Fibroblast of skin of scalp (primary cell): ENCODE results near the gene RNLS.

Source experiments
- DNase-seq: peaks from one replicate; pipeline ENCODE4 v3.0.0-alpha.2; 2013

Gene RNLS

DNA sequence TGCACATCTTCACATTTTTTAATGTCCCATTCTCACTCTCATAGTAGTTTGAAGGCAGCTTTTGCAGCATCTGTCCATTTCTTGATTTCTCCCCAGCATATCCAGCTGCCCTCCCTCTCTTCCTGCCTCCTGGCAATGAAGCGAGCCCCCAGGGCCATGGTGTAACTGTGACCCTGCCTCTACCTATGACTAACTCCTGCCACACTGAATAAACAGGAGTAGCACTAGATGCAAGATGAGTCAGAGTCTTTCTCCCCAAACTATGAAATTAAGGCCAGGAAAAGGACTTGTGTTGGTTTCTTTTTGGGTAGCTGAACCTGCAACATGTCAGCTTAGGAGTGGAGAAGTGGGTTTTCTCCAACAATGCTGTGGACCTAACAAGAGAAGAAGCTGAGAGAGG, 329.0 kb downstream of the RNLS start:
- DNase-seq: peak; percentile 70

DNA sequence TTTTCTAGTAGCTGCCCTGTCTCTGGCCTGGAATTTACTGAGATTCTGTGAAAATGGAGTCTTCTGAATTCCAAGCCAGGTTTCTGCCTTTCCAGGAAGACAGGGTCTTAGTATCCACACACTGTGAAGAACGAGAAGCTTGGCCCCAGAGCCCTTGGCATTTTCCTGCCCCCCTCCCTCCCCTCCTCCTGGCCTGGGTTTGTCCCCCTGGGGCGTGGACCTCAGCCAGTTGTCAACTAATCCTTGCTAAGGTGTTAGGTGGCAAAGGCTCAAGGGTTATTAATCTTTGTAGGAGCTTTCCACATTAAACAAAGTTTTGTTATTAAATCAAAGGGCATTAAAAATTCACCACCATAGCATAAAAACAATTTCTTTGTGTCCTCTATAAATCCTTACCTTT, 329.5 kb downstream of the RNLS start:
- no peak for DNase-seq

DNA sequence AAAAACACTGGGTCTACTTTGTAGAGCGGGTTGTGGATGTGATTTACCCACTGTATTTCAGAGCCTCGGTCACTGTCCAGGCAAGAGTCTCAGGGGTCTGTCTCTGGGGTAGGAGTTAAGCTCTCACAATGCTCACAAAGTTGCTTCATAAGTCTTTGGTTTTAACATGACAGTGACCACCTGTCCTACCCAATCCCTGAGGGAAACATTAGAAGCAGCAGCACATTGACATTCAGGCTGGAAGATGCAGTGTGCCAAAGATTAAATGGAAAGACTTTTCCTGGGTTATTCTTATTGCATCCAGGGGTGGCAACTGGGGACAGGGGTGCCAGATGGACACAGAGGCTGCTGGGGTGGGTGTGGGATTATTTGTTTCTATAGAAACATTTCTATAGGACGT, 330.0 kb downstream of the RNLS start:
- no peak for DNase-seq

DNA sequence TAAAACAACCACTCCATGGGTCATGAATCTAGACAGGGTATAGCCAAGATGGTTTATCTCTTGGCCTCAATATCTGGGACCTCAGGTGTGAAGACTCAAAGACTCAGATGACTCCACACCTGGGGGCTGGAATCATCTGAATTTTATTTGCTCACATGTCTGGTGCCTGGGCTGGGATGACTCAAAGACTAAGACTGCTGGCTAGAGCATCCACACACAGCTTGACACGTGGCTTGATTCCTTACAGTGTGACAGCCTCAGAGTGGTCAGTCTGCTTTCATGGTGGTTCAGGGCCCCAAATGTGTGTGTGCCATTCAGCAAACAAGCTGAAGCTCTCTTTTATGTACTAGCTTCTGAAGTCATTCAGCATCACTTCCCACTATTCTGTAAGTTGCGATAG, 333.7 kb downstream of the RNLS start:
- DNase-seq: no peak

DNA sequence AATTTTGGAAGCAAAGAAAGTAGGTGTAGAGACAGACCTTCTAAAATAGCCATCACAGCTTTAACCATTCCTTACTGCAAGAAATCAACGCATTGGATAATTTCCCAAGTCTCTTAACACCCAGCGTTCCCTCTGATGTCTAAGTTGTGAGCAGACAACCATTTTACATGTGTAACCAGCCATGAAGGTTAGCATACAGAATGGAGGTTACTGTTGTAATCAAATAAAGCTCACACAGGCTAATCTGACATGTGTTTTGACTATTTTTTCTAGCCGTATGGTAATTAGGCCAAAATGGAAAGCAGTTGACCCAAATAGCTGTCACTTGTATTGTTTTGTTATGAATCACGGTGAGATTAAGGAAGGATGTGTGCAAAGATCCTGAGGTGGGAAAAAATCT, 336.4 kb downstream of the RNLS start:
- no peak for DNase-seq

DNA sequence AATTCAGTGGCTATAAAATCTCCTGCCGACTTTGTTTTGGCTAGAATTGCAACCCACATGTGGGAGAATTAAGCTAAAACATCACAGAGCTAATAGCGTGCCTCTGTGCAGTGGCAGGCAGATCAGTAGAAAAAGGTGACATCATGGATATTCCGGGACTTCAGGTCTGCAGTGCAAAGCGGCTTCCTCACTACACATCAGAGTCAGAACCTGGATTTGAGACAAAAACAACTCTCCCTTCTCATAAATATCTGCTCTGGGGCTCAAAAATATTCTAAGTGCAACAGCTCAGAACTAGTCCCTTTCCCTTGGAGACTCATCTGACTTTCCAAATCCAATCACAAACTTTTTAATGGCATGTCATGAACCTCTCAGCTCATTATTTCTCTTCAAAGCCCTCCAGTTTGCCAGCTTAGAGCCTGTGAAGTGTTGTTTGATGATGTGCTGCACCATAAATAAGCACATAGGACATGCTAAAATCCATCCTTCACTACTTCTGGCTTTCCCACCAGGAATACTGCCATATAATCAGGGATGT, 337.1 kb downstream of the RNLS start:
- peak; percentile 28 for DNase-seq

DNA sequence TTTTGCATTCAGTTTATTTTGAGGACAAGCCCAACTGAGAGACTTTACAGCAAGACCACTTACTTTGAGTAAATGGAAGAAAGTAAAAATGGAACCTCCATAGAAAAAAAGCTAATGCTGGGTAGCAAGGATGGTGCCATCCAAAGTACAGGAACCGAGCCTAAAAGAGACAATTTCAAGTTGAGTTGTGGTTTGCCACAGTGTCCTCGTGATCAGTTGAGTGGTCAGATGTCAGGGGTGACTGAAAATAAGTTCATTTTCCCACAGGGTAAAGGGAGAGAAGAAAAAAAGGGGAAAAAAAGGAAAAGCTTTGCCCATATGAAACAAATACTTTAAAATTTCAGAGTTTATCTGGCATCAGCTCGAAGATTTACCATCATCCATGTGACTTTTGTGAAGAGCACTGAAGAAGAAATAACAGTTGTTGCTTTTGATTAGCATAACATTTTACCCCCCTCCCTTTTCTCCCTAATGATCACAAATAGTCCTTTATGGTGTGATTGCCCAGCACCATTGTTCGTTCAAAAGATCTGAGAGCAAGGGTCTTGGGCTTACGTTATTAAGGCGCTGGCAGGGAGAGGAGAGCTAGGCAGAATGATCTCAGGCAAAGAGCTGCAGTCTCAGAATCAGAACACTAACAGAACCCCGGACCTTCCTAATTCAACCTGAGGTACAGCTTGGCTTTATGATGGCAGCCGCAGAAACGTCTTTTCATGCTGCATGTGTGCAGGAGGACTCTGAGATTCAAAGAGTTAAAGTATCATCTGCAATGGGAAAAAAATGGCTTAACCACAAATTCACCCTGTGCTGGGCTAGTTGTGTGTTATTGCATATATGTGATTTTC, 338.1 kb downstream of the RNLS start:
- no peak for DNase-seq

DNA sequence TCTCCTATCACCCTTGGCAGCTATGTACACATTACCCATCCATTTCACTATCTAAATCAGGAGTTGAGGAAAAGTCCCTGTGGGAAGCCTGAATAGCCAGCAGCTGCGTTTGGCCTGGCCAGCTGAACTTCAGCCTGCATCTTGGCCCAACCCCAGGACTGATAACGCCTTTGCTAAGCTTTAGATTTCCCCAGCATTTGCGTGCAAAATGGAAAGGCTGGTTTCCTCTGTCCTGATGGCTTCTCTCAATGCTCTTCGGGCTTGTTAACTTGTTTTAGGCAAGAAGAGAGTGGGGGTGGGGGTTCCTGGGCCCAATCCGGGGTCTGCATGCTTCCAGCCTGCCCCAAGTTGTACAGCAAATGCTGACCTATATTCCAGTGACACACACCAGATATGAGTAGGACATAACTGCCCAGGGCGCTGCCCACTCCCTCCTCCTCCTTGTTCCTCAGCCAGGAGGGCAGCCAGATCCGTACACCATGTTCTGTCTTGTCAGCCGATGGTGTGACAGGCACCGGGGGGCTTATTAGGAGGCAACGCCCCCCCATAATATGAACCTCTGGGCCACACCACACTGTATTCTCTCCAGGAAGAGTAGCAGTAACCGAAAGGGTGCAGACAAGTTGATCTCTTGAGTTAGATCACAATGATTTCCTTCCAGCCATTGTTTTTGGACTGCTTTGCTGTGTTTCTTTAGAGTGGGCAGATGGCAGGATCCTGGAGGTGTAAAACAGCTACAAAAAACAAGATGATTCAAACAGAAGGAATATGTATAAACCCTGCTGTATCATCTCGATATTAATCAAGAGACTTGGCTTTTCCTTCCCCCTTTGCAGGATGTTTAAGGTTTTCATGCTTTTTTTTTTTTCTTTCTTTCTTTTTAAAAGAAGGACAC, 339.0 kb downstream of the RNLS start:
- no peak for DNase-seq

DNA sequence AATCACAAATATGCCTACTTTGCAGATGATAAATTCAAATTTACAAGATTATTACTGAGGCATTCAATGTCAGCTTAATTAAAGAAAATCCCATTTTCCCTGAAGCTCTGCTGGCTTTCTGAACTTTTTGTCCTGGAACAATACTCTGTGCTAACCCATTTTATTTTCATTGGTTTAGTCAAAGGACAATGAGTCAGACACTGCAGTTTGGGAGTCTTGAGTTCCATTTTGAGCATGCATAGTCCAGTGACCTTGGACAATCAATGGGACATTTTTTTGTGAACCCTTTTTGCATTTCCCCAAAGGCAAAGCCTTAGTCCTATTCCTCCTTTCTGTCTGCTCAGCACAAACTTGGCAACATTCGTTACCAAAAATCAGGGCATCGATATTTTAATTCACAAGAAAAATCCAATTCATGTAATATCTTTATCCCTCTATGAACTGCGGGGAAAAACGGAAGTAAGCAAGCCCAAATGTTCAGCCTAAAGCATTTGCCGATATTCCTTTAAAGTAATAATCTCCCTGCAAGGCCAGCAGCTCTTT, 339.8 kb downstream of the RNLS start:
- DNase-seq: no peak

DNA sequence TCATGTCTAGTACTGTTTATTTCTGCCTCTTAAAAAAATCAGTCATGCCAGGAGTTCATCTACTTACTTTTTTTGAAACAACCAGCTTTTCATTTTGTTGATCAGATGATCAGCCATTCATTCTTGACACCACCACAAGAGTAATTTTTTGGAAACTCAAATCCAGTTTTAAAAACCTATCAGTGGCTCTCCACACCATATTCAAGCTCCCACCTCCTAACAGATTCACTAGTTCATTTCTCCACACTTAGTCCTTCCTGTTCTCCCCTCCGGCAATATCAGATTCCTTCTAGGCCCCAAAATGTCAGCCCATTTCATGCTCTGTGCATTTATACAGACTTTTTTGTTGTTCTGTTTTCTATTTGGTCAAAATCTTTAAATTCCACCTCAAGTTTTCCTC, 341.6 kb downstream of the RNLS start:
- no peak for DNase-seq

DNA sequence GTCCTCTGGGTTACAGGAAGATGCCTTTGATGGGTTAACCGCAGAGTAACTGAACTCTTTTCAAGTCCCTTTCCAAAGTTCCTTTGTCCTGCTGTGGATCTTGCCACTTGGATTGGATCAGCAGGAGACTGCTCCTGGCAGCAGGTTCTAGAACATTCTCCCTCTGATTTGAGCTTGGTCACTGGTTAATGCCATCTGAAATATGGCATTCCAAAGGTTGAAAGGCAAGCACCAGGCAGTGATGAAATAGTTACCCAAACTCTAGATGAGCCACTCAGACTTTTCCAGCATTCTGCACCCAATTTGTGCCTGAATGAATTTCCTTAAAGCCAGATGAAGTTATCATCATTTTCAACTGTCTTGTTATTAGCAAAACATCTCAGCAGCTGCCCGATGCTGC, 343.9 kb downstream of the RNLS start:
- no peak for DNase-seq

DNA sequence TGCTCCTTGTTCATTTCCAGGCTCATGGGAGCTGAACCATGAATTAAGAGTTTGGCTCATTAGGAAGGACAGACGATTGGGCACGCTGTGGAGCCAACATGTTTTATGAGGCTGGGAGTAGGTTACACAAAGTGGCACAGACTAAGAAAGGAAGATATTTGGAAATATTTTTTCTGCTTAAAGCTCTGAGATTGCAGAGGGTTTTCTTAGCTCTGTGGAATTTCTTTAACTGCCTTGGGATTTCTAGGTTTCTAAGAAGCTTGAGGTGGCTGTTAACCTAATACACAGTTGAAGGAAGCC, 344.6 kb downstream of the RNLS start:
- no peak for DNase-seq

DNA sequence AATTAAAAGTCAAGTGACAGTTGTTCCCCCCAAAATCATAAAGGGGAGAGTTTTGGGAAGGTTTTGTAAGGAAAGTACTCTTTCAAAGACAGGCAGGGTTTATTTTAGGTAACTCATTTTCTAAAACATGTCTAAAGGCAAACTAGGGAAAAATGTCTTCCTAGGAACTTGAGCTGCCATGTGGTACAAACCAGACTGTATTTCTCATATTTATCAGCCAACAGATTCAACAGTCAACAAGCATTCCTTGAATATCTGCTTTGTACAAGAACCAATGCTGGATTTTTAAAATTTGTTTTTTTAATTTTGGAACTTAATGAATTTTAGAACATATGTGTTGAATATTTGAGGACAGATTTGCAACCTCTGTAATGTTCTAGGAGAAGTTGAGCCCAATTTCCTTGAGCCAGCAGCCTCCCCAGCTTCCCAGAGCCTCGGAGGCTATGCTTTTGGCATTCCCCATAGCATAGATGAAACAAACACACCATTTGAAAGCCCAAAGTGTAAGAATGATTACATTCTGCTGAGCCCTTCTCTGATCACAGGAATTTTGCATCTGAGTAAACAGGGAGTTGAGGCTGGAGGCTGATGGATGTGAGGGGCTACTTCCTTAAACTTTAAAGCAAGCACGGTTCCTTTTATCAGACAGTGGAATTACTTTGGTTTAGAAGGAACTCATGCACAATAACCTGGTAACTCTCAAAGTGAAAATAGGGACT, 345.1 kb downstream of the RNLS start:
- DNase-seq: no peak

DNA sequence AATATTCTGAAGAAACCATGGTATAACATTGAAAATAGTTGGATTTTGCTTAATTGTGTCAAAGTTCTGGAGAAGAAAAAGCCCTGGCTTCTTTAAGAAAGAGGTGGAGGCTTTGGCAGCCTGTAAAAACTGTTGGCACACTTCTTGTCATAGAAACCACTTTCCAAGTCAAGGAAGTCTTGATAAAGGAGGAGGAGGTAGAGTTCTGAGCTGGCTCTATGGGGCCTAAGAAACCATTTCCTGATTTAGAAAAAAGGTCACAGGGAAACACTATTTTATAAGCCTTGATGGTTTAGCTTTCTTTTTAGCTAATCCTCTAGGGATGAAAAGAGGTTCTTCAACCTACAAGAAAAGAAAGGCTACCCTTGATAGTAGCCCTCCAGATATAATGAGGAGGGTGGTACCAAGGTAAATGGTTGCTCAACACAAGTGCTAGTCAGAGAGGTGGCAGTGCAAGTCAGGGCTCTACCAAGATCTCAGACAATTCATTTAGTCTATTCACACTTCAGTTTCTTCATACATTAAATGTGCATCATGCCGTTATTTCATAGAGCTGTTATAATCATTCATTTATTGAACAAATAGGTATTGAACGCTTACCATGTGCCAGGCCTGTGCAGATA, 346.9 kb downstream of the RNLS start:
- DNase-seq: no peak

DNA sequence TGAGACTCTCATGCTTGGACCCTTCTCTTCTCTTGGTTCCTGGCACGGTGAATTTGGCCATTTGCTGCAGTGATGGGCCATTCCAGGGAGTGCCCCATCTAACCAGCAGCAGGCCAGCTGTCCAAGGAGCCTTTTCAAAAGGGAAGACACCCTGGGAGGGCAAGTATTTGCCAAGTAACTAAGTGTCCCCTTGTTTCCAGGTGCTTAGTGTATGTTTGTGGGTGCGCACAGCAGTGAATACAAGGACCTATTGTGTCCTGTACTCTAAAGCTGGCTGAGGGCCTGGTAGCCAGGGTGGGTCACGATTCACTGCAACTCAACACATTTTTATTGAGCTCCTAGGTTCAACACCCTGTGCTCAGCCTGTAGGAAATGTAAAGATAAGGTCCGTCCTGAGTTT, 348.8 kb downstream of the RNLS start:
- DNase-seq: no peak

DNA sequence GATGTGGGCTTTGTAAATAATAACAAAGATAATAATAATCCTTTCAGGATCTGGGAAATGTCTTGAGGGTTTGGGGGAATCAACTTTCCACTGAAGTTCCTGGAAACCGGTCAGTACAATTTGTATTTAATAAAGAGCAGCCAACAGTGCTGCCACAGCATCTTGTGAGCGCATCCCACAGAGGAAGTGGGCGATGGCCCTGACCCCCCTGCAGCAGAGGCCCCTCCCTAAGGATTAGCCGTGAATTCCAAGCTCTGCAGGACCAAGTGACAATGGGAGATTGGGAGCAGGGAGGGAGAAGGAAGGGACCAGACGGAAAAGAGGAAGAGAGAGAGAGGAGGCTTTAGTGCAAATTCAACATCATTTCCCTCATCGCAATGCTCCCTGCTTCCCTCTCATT, 349.2 kb downstream of the RNLS start:
- DNase-seq: no peak

DNA sequence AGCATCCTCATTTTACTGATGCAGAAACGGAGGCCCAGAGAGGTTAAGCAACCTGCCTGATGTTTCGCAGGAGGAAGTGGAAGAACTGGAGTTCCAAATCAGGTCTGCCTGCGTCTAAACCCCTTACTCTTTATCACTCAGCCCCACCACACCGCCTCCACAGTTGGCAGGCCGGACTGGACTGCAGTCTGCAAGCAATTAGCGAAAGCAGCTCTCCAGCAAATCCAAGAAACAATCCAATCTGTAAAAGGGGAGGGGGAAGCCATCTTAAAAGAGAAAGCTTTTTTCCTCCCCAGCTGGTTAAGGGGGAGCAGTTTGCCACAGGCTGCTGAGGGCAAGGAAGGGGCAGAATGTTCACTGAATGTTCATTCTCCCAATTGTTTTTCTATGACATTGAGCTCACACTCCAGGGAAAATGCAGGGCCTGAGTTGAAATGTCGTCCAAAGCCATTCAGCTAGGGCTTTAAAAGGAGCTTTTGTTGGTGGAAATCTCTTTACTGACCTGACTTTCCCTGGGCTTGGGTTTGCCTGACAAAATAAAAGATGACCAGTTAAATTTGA, 350.1 kb downstream of the RNLS start:
- no peak for DNase-seq

DNA sequence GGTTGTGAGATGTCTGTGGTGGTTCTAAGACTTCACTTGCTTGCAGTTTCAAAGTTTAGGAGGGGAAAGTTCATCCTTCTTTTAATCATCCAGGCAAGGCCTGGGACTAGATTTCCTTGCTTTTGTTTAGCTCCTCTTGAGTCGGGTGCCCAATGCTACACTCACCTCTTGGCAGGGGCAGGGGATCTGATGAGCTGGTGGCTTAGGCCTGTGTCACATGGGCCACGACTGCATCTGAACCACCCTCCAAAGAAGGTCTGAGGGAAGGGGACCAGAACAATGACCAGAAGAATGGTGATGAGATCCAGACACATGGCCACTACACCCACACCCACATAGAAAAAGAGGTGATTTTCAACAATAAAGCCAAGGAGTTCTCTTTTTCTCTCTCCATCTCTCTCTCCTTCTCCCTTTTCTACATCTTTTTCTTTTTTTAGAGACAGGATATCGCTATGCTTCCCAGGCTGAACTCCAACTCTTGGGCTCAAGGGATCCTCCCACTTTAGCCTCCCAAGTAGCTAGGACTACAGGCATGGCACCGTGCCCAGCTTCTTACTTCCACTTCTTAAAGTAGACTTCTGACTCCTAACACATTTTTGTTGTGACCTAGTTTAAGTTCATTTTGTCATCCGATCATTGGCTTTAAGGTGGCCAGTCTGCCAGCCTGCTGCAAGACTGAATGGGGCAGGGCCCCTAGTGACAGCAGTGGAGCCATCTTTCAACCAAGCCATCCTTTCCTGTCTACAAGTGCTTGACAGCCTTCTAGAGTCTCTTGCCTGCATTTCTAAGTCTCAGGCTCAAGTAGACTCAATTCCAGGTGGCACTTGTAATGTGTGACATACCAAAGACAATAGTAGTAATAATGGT, 350.9 kb downstream of the RNLS start:
- DNase-seq: peak; percentile 70

DNA sequence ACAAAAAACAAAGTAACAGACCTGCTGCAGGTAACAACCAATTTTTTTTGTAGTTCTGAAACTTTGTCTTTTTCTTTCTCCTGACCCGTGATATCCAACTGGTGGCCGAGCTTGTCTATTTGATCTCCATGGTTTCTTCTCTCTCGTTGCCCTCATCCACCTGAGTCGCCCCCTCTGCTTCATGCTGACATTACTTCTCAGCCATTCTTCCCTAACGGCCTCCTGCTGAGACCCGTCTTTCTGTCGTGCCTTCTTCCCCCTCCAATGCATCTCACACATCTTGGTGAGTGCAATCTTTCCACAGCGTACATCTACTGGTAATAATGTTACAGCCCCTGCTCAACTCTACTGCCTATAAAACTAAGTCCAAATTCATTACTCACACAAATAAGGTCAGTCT, 352.9 kb downstream of the RNLS start:
- no peak for DNase-seq

DNA sequence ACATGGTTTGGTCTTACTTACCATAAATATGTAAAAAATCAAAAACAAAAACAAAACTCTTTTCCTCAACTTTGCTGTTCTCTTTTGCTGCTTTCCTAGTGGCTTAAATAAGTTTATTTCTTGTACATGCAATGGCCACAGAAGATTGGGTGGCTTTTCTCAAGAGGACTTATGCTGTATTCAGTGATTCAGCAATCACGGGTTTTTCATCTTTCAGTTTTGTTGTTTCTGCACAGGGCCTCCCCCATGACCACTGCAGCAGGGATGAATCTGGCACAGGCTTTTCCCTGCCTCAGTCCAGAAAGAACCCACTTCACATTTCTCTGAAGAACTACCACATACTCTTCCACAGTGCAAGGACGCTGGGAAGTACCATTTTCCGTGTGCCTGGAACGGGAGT, 355.0 kb downstream of the RNLS start:
- DNase-seq: peak; percentile 14
